ENCODE results near the gene SEMA3D. TPM values are rescaled to one million over a fixed set of nuclear protein-coding genes. Genes with fewer than 3 reads are reported as not detected.

SEMA3D gene
- total and polyA plus RNA-seq, 2 of the 4 experiments (the other 2 are of a cell fraction) = 2.9 to 13.6 TPM

DNA sequence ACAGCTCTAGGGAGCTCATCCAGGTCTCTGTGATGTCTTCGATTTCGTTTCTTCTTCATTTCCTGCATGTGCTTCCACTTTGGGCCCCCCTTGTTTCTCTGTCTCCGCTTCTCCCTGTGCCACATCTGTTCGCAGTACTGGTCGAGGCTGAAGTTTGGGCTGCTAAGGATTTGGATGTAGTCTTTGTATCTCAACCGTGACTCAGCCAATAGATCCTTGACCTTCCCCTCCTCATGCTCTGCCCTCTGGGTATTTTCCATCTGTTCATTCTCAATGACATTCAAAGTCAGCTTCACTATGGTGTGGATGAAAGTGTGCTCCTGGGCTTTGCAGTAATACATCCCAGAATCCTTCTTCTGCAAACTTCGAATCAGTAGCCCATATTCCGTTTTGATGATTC is 187.4 kb downstream of the SEMA3D start:
- TF ChIP-seq RFX5 (IDR thresholded peaks at IDR 0.05; ENCODE audit: low read depth, low read length) = no peak
- TF ChIP-seq RAD21 (IDR thresholded peaks at IDR 0.05; ENCODE audit: low read length) = no peak
- TF ChIP-seq MXI1 (IDR thresholded peaks at IDR 0.05; ENCODE audit: borderline replicate concordance, low read depth, low read length) = no peak
- no peak for TF ChIP-seq BHLHE40 (IDR thresholded peaks at IDR 0.05; ENCODE audit: low read depth, low read length)
- no peak for TF ChIP-seq MAFK (IDR thresholded peaks at IDR 0.05; ENCODE audit: low read depth, low read length)
- TF ChIP-seq, protein P1, sequence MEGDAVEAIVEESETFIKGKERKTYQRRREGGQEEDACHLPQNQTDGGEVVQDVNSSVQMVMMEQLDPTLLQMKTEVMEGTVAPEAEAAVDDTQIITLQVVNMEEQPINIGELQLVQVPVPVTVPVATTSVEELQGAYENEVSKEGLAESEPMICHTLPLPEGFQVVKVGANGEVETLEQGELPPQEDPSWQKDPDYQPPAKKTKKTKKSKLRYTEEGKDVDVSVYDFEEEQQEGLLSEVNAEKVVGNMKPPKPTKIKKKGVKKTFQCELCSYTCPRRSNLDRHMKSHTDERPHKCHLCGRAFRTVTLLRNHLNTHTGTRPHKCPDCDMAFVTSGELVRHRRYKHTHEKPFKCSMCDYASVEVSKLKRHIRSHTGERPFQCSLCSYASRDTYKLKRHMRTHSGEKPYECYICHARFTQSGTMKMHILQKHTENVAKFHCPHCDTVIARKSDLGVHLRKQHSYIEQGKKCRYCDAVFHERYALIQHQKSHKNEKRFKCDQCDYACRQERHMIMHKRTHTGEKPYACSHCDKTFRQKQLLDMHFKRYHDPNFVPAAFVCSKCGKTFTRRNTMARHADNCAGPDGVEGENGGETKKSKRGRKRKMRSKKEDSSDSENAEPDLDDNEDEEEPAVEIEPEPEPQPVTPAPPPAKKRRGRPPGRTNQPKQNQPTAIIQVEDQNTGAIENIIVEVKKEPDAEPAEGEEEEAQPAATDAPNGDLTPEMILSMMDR (conservative IDR thresholded peaks at IDR 0.05; ENCODE audit: low read depth, low read length) = no peak
- no peak for TF ChIP-seq POLR2A (IDR thresholded peaks at IDR 0.05; ENCODE audit: low read depth, low read length)
- no peak for TF ChIP-seq MAZ (IDR thresholded peaks at IDR 0.05; ENCODE audit: borderline replicate concordance, low read depth, low read length)
- TF ChIP-seq FOS (IDR thresholded peaks at IDR 0.05; ENCODE audit: low read depth, low read length) = no peak
- TF ChIP-seq CHD1 (IDR thresholded peaks at IDR 0.05; ENCODE audit: low read depth, low read length) = no peak
- TF ChIP-seq SMC3 (IDR thresholded peaks at IDR 0.05; ENCODE audit: low read depth, low read length) = no peak
- no peak for TF ChIP-seq CEBPB (IDR thresholded peaks at IDR 0.05; ENCODE audit: low read depth, low read length)
- in situ Hi-C loops (cut with MboI; ENCODE audit: low sequenced_read_pairs) (no loop called here), intact Hi-C loops (cut with micrococcal nuclease) (no loop called here), dilution Hi-C loops (cut with HindIII; ENCODE audit: low sequenced_read_pairs, unreplicated experiment) (no loop called here)
- BruUV-seq (replicated peaks) = no TSS peak
- H3K14ac ChIP-seq (replicated peaks; ENCODE audit: low read depth, low read length) = no peak overlapping the region; the same call in 1 of the 2 replicates
- no peak overlapping the region for H2BK120ac ChIP-seq (ENCODE audit: low read depth, low read length)
- DNase-seq (no peak), ATAC-seq (ENCODE audit: low read depth) (no peak)
- H3K4me2 ChIP-seq (ENCODE audit: low read depth, low read length) = no peak overlapping the region
- H4K91ac ChIP-seq (ENCODE audit: insufficient read depth, low read depth, low read length) = no peak overlapping the region
- H3K27ac ChIP-seq (ENCODE audit: insufficient read depth, low read length) = no peak overlapping the region
- no peak overlapping the region for H3K18ac ChIP-seq (ENCODE audit: low read depth, low read length)
- H4K8ac ChIP-seq (ENCODE audit: low read depth in 2 of 2, low read length in 2 of 2) = no peak overlapping the region
- no peak overlapping the region for H4K5ac ChIP-seq (ENCODE audit: low read depth, low read length)
- H3K9me3 ChIP-seq (ENCODE audit: control insufficient read depth, insufficient read depth, low read length) = no peaks in the 10 kb centered on the region
- H3K9me1 ChIP-seq (ENCODE audit: insufficient read depth, low read length) = no peaks in the 10 kb centered on the region
- no peak overlapping the region for H2AFZ ChIP-seq (replicated peaks; ENCODE audit: low read length, poor library complexity)
- H3K9ac ChIP-seq (ENCODE audit: low read depth, low read length) = no peak overlapping the region
- H3K36me3 ChIP-seq (ENCODE audit: control insufficient read depth, insufficient read depth, low read length) = no peaks in the 10 kb centered on the region
- H2AK9ac ChIP-seq (replicated peaks; ENCODE audit: low read depth, low read length, poor library complexity) = no peak overlapping the region
- H3K79me1 ChIP-seq (ENCODE audit: low read depth in 1 of 2, low read length in 2 of 2) = no peaks in the 10 kb centered on the region
- no peaks in the 10 kb centered on the region for H3K4me1 ChIP-seq (ENCODE audit: control insufficient read depth, insufficient read depth, low read length)
- H4K20me1 ChIP-seq (ENCODE audit: insufficient read depth, low read length) = no peaks in the 10 kb centered on the region
- no CpG with 5 or more reads among the region's 8 CpGs for whole genome bisulfite sequencing, 2 experiments (ENCODE audit: extremely low coverage in 2 of 2, insufficient read length in 1 of 2)
- no peak overlapping the region for H3K4me3 ChIP-seq (ENCODE audit: insufficient read depth, low read depth, low read length)
- no peak overlapping the region for H2BK5ac ChIP-seq (ENCODE audit: low read depth, low read length, poor library complexity, severe bottlenecking)
- no peak overlapping the region for H2AK5ac ChIP-seq (ENCODE audit: low read depth, low read length)
- ChIA-PET POLR2A (ENCODE audit: unreplicated experiment) (no interaction called here), CTCF (no interaction called here)
- H3K4ac ChIP-seq (ENCODE audit: low read depth, low read length) = no peak overlapping the region
- H3K27me3 ChIP-seq (ENCODE audit: control insufficient read depth, insufficient read depth, low read length) = no peaks in the 10 kb centered on the region
- H2BK20ac ChIP-seq (ENCODE audit: low read depth, low read length) = no peak overlapping the region
- no peak overlapping the region for H2BK15ac ChIP-seq (ENCODE audit: low read depth, low read length)
- H3K56ac ChIP-seq (ENCODE audit: extremely low read depth, insufficient read depth, low read length) = no peak overlapping the region
- H3K23ac ChIP-seq (ENCODE audit: low read depth, low read length) = no peak overlapping the region
